GM19467 (cell line): ENCODE measurements around the gene IFNAR2.

Experiments used
- ATAC-seq: cut with Tn5 transposase; IDR thresholded peaks from one replicate; pipeline ENCODE4 v1.9.1; 2021; ENCODE audit warnings: mild to moderate bottlenecking, moderate library complexity; ENCODE audit not compliant: unreplicated experiment

IFNAR2 gene

DNA sequence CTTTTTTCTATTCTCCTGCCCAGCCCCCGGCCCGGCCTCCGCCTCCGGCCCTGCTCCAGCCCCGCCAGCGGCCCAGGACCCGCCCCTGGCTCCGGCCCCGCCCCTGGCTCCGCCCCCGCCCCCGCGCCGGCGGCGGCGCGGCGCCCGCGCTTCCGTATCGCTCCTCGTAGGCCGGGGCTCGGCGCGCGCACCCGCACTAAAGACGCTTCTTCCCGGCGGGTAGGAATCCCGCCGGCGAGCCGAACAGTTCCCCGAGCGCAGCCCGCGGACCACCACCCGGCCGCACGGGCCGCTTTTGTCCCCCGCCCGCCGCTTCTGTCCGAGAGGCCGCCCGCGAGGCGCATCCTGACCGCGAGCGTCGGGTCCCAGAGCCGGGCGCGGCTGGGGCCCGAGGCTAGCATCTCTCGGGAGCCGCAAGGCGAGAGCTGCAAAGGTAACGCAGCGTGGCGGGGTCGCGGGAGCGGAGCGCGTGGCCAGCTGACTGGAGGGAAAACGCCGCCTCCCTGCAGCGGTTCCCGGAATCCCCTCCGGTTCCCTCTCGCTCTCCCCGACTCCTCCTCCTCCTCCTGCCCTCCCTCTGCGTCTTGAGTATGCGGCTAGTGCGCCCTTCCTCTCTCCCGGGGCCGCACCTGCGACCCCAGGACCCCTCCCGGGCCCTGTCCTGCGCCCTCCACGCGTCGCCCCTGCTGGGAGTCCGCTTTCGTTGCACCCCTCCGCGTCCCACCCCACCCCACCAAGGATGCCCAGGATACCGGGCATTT, at the start of gene IFNAR2:
IFNAR2 (plus strand) TSS at position 155 of the 761 bp plus-strand sequence. CDS start 11,985 bp downstream, outside the sequence.
- ATAC-seq, result peak; percentile 51

DNA sequence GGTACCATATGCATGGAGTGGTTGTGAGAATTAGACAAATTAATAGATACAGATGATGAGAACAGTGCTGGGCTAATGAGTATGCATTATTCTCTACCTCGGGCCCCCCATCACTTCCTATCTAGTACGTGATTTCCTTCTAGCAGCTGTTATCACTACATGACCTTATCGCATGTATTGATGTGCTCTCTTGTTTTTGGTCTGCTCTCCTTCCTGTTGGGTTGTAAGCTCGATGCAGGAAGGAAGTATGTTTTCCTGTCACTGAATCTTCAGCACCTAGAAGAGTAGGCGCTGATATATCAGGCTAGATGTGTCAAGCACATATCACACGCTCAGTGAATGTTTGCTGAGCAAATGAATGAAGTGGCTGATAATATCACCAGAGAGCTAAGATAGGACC, 43.9 kb upstream of the IFNAR2 start:
- no peak for ATAC-seq

DNA sequence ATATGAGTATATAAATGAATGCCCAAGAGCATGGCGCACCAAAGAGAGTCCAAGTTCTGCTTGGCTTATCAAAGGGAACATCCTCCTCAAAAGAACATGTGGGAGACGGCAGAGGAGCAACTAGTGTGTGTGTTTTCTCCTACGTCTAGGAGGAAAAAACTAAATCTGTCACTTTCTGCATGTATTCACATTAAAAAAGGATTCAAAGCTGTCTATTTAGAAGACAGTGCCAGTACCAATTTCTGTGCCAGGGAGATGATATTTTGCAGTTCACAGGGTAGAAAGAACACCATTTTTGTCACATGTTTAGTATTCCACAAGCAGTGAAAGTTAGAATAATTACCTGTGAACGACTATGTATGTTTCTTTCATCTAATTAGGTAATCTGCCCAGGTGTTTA, 42.5 kb upstream of the IFNAR2 start:
- no peak for ATAC-seq

DNA sequence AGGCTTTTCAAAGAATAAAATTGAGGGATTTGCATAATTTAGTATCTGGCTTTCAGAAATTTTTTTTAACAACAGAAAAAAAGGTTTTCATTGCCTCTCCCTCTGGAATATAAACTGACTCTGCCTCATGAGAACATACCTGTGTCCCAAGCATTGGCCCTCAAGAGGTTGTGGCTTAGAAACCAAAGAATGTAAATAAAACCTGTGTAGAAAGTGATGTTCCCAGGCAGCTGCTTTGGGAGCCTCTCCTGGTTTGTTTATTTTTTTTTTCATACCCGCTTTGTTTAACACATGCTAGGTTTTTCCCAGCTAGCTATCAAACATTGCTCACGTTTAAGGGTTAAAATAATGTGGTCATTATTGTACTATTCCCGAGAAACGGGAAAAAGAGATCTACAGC, 40.5 kb upstream of the IFNAR2 start:
- no peak for ATAC-seq

DNA sequence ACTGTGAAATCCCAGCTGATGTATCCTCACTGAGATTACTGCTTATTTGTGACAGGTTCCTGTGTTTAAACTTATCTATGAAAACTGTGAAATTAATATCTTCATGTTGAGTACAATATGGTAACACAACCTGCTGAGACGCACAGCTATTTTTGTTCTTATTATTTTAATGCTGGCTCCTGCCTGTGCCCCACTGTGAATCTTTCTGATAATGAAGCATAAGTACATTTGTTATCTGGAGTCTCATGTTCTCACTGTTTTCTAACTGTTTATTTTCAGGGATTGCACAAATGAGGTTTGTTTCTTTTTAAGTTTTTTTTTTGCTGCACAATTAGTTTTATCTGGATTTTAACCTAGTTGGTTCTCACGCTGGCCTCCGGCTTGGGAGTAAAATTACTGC, 39.9 kb upstream of the IFNAR2 start:
- no peak for ATAC-seq

DNA sequence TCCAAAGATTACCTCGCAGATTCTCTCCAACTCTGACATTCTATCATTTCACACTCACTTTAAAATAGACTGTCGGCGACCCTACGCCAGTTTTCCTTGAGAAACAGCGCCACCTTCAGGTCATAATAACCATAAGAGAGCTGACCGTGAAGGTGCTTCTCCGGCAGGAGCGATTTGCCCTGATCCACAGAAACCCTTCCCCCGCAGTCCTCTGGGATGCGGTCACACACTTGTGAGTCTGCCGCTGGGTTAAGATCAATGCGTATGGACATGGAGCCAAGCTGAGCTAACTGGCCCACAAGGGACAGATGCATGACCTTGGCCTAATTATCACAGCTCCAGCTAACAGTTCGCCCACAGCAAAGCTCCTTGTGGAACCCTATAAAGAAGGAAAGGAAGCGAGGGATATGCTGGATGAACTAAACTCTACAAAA, 32.8 kb upstream of the IFNAR2 start:
- ATAC-seq, result no peak

DNA sequence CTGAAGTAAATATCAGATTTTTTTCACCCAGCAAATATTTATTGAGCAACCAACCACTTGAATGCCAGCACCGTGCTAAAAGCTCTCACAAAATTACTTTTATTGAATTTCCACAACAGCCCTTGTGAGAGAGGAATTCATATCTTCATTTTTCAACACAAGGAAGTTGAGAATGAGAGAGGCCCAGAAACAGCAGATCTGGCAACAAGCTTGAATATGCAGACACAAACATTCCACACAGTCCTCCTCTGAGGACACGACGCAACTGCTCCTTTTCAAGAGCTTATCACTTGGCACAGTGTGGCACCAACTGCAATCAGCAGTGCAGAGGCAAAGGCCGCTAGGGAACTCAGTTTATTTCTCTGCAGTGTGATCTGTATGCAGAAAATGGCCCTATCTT, 32.2 kb upstream of the IFNAR2 start:
- ATAC-seq, result no peak

DNA sequence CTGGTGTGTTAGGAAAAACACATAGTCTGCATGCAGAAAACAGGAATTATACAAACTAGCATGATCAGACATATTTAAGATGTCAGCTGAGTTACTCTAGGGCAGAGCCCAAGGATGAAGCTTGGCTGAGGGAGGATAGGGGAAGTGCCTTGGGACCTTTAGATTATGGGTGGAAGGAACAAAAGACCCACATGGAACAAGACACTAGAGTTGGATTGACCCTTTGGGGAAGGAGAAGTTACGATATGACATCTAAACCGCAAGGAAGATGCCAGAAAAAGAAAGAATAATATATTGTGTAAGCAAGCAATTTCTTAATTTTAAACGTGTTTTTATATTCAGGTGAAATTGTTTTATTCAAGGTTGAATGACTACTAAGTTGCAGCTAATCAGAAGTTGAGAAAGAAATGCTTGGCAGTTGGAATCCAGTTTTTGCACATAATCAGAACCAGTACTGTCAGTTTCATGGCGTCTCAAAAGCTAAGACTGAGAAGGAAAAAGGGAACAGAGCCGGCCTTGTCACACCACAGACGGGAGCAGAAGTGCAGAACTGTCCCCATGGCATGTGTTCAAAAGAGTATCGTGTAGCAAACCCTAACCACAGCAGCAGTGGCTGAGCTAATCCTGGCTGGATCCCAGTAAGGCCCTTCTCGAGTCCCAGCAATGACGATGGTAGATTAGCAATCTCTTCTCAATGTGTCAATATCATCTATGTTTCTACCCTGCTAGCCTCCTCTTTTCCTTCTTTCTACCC, 31.2 kb upstream of the IFNAR2 start:
- no peak for ATAC-seq

DNA sequence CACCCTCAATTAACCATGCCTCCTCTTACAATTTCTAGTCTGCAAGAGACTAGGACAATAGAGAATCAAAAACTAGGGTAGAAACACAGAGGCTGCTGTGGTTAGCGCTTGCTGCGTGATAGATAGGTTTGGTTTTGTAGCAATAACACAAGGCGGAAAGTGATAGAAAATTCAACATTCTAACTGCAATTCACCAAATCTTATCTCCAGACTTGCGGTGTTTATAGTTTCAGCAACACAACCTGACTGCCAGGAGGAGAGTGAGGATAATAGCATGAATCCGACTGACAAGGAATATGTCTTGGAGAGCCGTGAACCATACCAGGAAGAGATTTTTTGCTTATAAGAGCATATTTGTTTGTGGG, 30.7 kb upstream of the IFNAR2 start:
- no peak for ATAC-seq

DNA sequence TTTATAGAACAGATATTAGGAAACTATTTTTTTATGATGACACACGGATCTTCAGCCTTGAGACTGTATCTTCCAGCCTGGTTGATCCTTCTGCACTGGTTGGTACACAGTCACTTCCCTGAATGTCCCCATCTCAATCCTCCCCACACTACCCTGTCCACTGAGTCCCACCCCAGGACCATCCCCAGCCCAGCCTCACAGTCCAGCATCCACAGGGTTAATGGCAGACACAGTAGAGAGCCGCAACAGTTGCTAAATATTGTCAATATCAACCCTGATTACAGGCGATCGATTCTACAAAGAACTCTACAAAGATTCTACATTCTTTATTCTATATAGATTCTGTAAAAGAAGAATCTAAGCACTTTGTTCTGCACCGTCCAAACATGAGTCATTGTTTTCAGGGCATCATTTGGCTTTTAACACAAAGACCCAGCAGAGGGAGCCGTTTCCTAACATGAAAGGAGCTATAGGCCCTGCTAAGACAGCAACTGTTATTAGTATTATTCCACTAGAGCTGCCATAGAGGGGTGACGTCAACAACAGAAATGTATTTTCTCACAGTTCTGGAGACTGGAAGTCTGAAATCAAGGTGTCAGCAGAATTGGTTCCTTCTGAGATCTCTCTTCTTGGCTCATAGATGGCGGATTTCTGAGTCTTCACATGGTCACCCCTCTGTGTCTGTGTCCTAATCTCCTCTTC, 30.1 kb upstream of the IFNAR2 start:
- peak; percentile 54 for ATAC-seq

DNA sequence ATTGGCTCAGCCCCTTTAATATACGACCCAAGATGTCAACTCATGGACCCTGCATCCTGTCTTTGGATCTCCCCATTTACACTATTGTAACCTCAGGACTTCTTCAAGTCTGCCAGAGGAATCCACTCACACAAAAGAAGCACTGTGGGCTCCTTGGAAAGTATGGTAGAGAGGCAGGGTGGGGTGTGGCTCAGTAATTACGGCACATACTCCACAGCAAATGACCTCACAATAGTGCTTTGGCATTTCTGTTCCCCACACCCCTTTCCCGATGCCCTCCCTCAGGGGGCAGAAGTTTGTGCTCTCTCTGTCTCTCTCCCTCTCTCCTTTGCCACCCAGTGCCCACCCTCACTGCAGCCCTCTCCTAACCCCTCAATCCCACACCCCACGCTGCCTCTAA, 27.8 kb upstream of the IFNAR2 start:
- no peak for ATAC-seq

DNA sequence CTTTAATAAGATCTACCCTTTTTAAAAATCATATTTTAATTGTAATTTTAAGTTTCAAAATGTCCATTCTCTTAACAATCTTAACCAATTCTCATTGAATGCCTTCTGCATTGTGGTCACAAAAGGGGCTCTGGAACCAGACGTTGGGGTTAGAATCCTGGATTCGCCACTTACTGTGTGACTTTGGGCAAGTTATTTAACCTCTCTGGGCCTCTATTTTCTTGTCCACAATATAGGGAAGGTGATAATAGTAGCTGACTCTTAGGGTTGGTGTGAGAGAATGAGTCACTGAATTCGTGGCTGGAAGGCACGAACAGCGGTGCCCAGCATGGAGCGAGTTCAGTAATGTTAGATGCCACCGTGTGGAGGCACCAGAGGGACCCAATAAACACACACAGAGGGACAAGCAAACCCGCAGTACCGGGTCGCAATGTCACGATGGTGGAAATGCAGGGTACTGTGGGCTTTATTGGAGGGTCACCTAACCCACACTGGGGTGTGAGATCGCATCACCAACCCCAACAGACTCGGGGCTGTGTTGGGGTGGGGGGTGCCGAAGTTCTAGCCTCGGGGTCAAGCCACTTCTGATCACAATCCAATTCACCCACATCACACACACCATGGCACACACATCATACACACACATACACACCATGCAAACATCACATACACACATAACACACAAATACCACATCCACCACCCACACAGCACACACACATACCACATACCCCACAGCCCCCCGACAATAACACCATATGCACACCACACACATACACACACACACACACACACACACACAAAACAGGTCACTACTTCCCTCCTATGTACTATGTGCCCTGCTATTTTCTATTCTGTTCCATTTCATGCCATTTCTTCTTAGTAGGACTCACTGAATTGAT, 27.0 kb upstream of the IFNAR2 start:
- no peak for ATAC-seq

DNA sequence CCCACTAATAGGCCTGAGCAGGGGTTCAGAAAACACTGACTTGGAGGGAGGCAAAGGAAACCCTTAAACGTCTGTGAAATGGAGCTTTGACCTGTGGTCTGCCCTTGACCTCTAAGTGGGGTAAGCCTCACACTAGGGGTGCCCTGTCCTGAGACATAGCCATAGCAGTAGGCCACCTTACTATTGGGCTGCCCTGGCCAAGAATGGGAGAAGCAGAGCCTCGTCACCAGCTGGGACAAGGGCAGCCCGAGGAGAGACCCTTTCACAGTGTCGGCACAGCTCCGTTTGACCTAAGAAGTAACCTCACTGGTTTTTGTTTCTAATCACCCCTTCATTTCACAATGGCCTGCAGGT, 26.4 kb upstream of the IFNAR2 start:
- ATAC-seq, result no peak

DNA sequence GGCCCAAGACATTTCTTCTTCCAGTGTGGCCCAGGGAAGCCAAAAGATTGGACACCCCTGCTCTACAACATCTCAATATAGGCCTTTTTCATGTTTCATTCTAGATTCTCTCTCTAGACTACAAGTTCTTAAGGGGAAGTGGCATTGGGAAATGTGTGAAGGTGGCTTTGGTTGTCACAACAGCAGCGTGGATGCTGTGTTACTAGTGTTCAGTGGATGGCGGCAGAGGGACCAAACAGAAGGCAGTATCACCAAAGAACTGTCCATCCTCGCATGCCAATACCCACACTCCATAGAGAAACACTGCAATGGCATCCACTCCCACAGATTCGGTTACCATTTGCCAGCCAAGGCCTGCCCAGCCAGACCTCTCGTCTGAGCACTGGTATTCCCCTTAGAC, 24.3 kb upstream of the IFNAR2 start:
- ATAC-seq, result no peak

DNA sequence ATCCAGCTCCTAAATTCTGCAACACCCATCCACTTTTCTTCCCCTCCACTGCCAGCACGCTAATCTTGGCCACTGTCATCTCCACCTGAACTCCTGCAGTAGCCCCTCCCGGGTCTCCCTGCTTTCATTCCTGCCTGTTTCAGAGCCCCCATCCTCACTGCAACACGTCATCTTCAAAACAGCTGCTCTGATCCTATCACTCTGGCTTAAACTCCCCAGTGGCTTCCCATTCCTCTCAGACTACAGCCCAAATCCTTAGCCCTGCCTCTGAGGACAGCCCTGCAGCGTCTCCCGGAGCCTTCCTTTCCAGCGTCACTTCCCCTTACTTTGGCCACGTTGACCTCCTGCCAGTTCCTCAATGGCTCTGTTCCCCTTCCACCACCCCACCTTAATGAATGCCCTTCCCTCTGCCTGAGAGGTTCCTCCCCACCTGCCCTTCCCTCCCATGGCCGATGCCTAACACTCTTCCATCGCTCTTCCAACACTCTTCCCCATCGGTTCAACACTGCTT, 22.9 kb upstream of the IFNAR2 start:
- no peak for ATAC-seq

DNA sequence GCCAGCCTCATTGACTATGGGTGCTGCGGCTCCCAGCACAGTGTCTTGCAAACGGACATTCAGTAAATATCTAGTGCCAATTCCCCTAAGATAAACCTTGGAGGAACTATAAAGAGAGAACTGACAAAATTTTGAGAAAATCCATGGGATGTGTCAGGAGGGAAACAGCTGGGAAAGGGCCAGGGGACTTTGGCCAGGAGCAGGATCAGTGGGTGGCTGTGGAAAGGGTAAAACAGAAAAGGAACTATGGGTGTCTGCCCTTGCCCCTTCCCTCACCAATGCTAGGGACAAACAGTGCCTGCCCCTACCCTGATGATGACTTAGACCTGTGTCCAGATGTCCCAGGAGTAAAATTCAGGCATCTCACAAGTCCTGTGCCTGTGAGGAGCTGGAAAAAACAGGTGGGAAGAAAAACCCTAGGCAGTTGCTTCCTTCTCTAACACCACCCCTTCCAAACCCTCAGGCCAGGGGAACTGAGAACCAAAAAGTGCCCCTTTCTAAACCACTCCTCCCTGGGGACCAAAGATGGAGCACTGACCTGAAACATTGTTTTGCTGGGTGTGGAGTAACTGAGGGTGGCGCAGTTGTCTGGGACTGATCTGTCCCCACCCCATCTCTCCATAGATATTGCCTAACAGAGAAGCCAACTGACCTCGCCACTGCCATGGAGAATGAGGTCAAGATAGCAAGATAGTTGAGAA, 22.1 kb upstream of the IFNAR2 start:
- no peak for ATAC-seq

DNA sequence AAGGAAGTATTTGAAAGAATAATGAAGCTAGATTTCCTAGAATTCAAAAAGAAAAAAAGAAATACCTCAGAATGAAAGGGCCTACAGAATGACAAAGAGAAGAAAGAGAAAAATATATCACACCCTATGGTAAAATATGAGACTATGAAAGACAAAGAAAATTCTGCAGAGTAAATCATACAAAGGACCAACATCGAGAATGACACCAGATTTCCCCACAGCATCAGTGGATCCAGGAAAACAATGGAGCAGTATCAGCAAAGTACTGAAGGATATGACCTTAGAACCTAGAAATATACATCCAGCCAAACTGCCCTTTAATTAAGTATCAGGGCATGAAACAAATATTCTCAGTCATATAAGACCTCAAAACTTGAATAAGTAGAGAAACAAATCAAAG, 21.2 kb upstream of the IFNAR2 start:
- no peak for ATAC-seq

DNA sequence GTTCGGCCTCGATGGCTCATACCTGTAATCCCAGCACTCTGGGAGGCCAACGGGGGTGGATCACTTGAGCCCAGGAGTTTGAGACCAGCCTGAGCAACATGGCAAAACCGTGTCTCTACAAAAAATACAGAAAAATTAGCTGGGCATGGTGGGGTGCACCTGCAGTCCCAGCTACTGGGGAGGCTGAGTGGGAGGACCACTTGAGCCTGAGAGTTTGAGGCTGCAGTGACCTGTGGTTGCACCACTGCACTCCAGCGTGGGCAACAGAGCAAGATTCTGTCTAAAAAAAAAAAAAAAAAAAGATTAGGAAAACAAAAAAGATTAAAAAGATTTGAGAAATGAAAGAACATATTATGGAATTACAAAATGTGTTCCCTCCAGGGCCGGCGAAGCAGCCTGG, 18.4 kb upstream of the IFNAR2 start:
- no peak for ATAC-seq

DNA sequence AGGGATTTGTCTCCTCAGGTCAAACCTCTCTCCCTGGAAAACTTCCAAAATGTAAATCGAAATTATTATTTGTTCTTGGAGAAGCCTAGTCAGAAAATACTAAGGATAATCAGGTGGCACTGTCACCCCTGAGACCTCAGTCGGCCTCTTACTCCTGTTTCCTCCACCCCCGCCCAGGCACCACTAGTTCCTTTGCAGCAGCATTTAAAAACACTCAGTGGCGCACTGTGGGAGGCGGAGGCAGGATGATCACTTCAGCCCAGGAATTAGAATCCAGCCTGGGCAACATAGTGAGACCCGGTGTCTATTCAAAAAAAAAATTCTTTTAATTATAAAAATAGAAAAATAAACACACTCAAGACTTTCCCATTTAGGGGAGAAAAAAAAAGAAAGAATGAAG, 18.0 kb upstream of the IFNAR2 start:
- no peak for ATAC-seq

DNA sequence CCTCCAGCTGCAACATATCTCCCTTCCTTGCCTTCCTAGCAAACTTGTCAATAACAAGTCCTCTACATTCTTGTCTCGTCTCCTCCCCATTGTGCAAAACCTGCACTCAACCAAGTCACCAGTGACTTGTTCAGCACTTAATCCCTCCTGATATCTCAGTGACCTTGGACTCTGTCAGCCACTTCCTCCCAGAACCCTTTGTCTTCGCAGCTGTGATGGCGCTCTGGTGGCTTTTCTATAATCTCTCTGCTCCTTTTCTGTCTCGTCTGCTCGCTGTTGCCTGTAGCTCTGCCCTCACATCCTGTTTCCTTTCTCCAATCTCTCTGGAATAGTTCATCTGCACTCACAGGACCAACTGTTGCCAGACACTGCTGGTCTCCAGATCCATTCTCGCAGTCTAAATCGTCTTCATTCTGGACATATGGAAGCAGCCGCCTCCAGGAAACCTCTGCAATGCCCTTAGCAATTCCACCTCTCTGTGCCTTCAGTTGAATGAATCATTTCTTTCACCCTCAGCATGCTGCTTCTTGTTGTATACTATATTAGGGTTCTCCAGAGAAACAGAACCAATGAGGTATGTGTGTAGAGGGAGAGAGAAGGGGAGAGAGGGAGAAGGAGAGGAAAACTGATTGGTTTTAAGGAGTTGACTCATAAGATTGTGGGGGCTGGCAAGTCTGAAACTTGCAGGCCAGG, 17.4 kb upstream of the IFNAR2 start:
- ATAC-seq, result no peak
